Kidney epithelial cell (primary cell): ENCODE results near the gene HCRTR1. TPM values are rescaled to one million over a fixed set of nuclear protein-coding genes. Genes with fewer than 3 reads are reported as not detected.

Source experiments
- DNase-seq: peaks from one replicate; pipeline ENCODE4 v3.0.0-alpha.2; 2010; ENCODE audit warnings: low read depth
- H3K27me3 ChIP-seq: 2 replicates; pipeline ENCODE4 v1.6.0; 2011; ENCODE audit warnings: low read length; ENCODE audit not compliant: control insufficient read depth, insufficient read depth
- H3K36me3 ChIP-seq: 2 replicates; pipeline ENCODE4 v1.5.1; 2011; ENCODE audit warnings: low read length; ENCODE audit not compliant: control insufficient read depth, insufficient read depth
- H3K4me3 ChIP-seq: 2 replicates; pipeline ENCODE4 v1.5.1; 2011; ENCODE audit warnings: low read depth, mild to moderate bottlenecking, control low read depth, low read length
- CTCF ChIP-seq: IDR thresholded peaks from 2 replicates; pipeline ENCODE4 v1.5.1; 2011; ENCODE audit warnings: mild to moderate bottlenecking, moderate library complexity, low read length, control low read depth, inconsistent platforms; ENCODE audit not compliant: insufficient read depth, poor library complexity, severe bottlenecking
- total RNA-seq: library from RNA; depleted of rRNA; stranded (reverse); fragments of >200 nt; gene quantifications from 2 replicates; pipeline ENCODE4 v1.2.3, GENCODE V29; 2015

HCRTR1 gene
- total RNA-seq, 1 donor from 2014 or later, result not detected

GRCh38 chr1:31647106-31647505 is 29.6 kb downstream of the HCRTR1 start:
- no peaks in the 10 kb centered on the region for H3K36me3 ChIP-seq
- no peak for DNase-seq
- no peaks in the 10 kb centered on the region for H3K27me3 ChIP-seq
- no peak for TF ChIP-seq CTCF
- H3K4me3 ChIP-seq, result no peak overlapping the region

GRCh38 chr1:31648190-31648589 is 30.7 kb downstream of the HCRTR1 start:
- no peaks in the 10 kb centered on the region for H3K36me3 ChIP-seq
- no peak for TF ChIP-seq CTCF
- no peaks in the 10 kb centered on the region for H3K27me3 ChIP-seq
- no peak for DNase-seq
- H3K4me3 ChIP-seq, result no peak overlapping the region

GRCh38 chr1:31648641-31649357 is 31.3 kb downstream of the HCRTR1 start:
- TF ChIP-seq CTCF, result no peak

GRCh38 chr1:31650161-31651088 is 32.9 kb downstream of the HCRTR1 start:
- H3K4me3 ChIP-seq, result no peak overlapping the region
- H3K36me3 ChIP-seq, result no peaks in the 10 kb centered on the region
- no peaks in the 10 kb centered on the region for H3K27me3 ChIP-seq
- TF ChIP-seq CTCF, result no peak
- DNase-seq, result no peak

More at GRCh38 chr1:31648641-31649357, 31.3 kb downstream of the HCRTR1 start:
- Histone ChIP-seq H3K36me3 (no peaks in the 10 kb centered on the region), H3K4me3 (no peak overlapping the region), H3K27me3 (no peaks in the 10 kb centered on the region)
- DNase-seq, result no peak

- H3K4me3 ChIP-seq, result no peak overlapping the region
- DNase-seq, result no peak
- H3K36me3 ChIP-seq, result no peaks in the 10 kb centered on the region
- no peak for TF ChIP-seq CTCF
- H3K27me3 ChIP-seq, result no peaks in the 10 kb centered on the region
Measured at GRCh38 chr1:31651089-31651420, 33.6 kb downstream of the HCRTR1 start.

- H3K36me3 ChIP-seq, result no peaks in the 10 kb centered on the region
- no peak for TF ChIP-seq CTCF
- no peaks in the 10 kb centered on the region for H3K27me3 ChIP-seq
- no peak overlapping the region for H3K4me3 ChIP-seq
- DNase-seq, result no peak
Measured at GRCh38 chr1:31651766-31652165, 34.3 kb downstream of the HCRTR1 start.
